GM12872 (cell line): ENCODE results near the gene TMEM150C.

Source experiments
- TF ChIP-seq, protein P1 (sequence below): IDR thresholded peaks from 3 replicates; pipeline ENCODE4 v1.5.1; 2011; ENCODE audit warnings: low read depth, mild to moderate bottlenecking, low read length, moderate library complexity; ENCODE audit not compliant: insufficient read depth

The TMEM150C gene

DNA sequence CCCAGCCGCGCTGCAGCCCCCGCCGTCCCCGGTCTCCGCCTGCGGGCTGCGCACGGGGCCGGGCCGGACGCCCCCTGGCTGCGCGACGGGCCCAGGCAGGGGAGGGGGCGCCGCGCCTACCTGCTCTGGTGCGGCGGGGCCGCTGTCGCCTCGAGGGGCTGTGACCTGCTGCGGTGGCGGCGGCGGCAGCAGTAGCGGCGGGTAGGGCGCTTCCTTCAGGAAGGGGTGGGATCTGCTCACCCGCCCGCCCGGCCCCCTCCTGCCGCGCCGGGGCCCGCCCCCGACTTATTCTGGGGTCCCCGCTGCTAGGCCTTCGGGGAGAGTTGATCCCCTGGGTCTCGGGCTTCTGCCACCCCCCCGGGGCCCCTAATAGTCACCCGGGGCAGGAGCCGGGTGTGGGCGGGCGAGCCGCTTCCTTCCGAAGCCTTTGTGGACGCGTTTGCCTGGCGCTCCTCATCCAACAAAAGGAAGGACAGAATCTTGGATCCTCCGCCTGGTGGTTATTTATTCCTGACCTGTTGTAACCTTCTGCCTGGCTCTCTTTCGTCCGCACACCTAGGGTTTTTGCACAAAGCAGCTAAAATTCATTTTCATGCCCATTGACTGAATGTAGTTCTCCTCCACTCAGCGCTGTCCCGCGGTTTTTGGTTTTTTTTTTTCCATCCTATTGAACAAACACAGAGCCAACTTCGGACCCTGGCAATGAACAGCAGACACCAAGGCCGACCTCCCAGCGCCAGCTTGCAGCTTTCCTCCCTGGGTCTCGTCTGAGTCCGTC is at the start of gene TMEM150C:
TSS of gene TMEM150C (minus strand) at position 203 of the 778 bp plus-strand sequence. CDS start 57,331 bp downstream, outside the sequence.
- TF ChIP-seq, protein P1, sequence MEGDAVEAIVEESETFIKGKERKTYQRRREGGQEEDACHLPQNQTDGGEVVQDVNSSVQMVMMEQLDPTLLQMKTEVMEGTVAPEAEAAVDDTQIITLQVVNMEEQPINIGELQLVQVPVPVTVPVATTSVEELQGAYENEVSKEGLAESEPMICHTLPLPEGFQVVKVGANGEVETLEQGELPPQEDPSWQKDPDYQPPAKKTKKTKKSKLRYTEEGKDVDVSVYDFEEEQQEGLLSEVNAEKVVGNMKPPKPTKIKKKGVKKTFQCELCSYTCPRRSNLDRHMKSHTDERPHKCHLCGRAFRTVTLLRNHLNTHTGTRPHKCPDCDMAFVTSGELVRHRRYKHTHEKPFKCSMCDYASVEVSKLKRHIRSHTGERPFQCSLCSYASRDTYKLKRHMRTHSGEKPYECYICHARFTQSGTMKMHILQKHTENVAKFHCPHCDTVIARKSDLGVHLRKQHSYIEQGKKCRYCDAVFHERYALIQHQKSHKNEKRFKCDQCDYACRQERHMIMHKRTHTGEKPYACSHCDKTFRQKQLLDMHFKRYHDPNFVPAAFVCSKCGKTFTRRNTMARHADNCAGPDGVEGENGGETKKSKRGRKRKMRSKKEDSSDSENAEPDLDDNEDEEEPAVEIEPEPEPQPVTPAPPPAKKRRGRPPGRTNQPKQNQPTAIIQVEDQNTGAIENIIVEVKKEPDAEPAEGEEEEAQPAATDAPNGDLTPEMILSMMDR, result no peak

DNA sequence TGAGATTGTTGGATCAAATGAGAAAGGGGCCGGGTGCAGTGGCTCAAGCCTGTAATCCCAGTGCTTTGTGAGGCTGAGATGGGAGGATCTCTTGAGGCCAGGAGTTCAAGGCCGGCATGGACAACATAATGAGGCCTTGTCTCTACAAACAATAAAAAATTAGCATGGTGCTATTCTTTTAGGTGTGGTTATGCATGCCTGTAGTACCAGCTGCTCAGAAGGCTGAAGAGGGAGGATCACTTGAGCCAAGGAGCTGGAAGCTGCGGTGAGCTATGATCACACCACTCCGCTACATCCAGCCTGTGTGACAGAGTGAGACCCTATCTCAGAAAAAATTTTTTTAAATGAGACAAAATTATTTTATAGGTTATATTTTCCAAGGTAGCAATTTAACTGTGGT is 49.7 kb upstream of the TMEM150C start:
- TF ChIP-seq, protein P1, result no peak

DNA sequence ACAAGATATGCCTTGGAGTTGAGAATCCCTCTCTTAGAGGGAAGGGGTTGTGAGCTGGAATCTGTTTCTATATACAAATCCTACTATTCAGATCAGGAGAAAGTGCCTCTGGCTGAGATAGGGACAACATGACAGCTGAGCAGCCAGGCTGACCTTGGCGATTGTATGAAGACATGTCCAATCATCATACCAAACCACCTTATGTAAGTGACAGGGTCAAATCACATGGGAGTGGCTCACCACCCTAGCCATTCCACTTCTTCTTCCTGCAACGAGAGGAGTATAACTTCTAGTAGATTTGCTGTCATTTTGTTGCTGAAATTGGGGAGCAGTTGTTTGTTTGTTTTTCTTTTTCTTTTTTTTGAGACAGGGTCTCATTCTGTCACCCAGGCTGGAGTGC is 48.3 kb upstream of the TMEM150C start:
- TF ChIP-seq, protein P1, result no peak

DNA sequence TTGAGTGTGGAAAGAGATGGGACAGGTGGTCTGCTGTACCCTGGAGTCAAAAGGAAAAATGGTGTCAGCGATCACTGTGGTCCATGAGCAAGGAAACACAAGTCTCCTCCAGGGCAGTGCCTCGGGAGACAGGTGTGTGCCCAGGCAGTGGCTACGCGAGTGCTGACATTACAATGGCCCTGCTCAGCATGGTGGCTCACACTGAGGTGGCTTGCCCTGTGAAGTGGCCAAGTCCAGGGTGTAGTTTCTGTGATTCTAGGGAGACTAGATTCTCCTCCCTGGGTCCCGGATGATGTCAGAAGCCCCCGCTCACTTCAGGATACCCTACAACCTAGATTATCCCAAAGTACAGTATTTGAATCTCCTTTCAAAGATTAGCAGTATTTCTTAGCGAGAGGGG is 44.8 kb upstream of the TMEM150C start:
- TF ChIP-seq, protein P1, result no peak

DNA sequence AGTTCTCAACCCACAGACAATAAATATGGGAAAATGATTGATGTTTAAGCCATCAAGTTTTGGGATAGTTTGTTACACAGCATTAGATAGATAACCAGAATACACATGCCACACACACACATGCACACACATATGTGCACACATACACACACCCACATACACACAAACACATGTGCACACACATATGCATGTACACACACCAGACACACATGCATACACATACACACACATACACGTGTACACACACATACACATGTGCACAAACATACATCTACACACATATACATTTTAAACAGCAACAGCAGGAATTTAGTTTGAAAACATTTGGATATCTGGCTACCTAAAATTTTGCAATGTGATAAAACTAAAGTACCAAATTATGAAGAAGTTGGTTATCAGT is 42.7 kb upstream of the TMEM150C start:
- TF ChIP-seq, protein P1, result no peak

DNA sequence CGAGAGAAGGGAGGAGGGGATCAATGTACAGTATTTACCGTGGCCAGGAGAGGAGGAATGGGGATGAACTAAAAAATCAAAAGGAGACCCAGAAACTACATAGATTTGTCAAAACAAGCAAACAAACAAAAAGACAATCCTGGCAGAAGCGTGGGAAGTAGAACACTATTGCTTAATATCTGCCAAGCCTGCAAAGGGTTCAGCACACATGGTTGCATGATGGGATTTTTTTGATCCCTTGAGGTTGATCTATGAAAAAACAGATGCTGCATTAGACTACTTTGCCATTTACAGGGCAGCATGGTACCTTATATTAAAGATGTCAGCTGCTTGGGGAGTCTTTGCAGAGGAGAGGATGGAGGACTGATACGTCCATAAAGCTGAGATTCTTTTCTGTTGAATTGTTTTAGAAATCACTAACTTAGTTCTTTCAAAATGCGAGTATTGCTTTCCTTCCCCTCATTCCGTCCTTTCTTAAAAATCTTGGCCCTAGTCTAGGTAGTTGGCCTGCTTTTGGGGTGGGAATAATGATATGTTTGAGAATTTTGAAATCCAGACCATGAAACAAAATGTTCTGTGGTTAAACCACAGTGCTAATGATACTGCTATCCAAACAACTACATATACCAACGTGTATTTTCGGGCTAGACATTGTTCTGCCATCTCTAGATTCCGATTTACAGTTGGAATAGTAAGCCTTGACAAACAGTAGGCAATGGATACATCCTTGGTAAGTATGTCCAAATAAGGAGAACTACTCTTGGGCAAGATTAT is 39.6 kb upstream of the TMEM150C start:
- TF ChIP-seq, protein P1, result no peak

DNA sequence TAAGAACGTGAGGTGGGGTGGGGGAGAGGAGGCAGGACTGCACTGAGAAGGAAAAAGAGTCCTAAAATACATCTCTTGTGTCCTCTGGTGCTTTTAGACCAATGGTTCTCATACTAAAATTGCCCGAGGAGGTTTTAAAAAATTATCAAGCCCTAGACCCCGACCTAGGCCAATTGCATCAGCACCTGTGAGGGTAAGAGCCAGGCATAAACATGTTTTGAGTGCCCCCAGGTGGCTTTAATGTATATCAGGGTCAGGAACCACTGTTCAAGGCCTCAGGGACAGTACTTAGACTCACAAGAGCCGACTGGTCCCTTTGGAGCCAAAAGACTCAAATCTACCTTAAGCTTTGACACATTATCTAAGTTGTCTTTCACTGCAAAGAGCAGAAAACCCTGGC is 37.5 kb upstream of the TMEM150C start:
- TF ChIP-seq, protein P1, result no peak
